ENCODE measurements around the gene TEF. TPM values are rescaled to one million over a fixed set of nuclear protein-coding genes. Genes with fewer than 3 reads are reported as not detected.

Gene TEF
- total RNA-seq, 1 experiment from 2014 or later = 19.4 TPM

DNA sequence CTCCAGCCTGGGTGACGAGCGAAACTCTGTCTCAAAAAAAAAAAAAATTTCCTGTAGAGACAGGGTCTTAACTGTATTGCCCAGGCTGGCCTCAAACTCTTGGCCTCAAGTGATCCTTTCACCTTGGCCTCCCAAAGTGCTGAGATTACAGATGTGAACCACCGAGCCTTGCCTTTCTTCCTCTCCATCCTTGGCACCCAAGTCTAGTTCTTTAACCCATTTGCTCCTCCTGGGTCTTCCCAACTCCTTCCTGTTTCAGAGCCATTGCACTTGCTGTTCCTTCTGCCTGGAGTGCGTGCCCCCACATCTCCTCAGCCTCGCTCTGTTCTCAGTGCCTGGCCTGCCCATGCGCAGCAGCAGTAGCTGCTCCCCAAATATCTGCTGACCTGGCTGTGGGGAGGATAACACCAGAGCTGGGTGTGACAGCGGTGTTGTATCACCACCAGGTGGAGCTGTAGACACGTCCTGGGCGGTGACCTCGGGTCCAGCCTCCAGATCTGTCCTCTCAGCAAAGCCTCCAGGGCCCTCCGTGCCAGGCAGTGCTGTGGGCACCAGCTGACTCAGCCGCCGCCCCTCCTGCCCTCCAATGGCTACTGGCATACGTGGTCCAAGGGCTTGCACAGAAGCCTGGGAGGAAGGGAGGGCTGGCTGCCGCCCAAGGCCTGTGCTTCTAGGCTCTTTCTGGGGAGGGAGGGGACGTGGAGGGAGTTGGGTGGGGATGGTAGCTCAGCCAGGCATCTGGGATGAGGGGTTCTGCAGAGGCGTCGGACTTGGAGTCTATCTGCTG is 22.0 kb downstream of the TEF start:
- H3F3A ChIP-seq (ENCODE audit: insufficient read depth, low read depth) = peaks cover 9% of the 10 kb centered on the region
- no peak overlapping the region for H2AFZ ChIP-seq
- H4K20me1 ChIP-seq (ENCODE audit: insufficient read depth) = no peaks in the 10 kb centered on the region
- intact Hi-C loops (cut with micrococcal nuclease; ENCODE audit: unreplicated experiment) = loop anchor here (1.0 to 10.0 kb wide), 2 partner anchors 114 to 191 kb away; no protein-coding TSS in a partner anchor
- ChIA-PET POLR2A (ENCODE audit: unreplicated experiment) (interaction anchor here (0.6 kb wide), 2 partner anchors 185 to 1640 kb away, joined by 3 read pairs; no protein-coding TSS in a partner anchor), CTCF (interaction anchor here (0.6 to 1.4 kb wide), 5 partner anchors 22 to 481 kb away, joined by 3 to 12 read pairs (median 4); partner anchors contain the start of genes ACO2, PHF5A and TEF)
- TF ChIP-seq EZH2 (IDR thresholded peaks at IDR 0.05; ENCODE audit: low read depth) = no peak
- TF ChIP-seq, protein P1, sequence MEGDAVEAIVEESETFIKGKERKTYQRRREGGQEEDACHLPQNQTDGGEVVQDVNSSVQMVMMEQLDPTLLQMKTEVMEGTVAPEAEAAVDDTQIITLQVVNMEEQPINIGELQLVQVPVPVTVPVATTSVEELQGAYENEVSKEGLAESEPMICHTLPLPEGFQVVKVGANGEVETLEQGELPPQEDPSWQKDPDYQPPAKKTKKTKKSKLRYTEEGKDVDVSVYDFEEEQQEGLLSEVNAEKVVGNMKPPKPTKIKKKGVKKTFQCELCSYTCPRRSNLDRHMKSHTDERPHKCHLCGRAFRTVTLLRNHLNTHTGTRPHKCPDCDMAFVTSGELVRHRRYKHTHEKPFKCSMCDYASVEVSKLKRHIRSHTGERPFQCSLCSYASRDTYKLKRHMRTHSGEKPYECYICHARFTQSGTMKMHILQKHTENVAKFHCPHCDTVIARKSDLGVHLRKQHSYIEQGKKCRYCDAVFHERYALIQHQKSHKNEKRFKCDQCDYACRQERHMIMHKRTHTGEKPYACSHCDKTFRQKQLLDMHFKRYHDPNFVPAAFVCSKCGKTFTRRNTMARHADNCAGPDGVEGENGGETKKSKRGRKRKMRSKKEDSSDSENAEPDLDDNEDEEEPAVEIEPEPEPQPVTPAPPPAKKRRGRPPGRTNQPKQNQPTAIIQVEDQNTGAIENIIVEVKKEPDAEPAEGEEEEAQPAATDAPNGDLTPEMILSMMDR (conservative IDR thresholded peaks at IDR 0.05) = peak; percentile 97
- no peaks in the 10 kb centered on the region for H3K36me3 ChIP-seq (ENCODE audit: low read depth)
- H3K27me3 ChIP-seq (ENCODE audit: insufficient read depth, low read depth) = no peaks in the 10 kb centered on the region
- no TSS peak for BruUV-seq (replicated peaks)
- peak overlapping the region; percentile 47; the same call in 1 of the 2 replicates for H3K4me2 ChIP-seq
- no peaks in the 10 kb centered on the region for H3K9me3 ChIP-seq (ENCODE audit: insufficient read depth, low read depth)
- peaks cover 13% of the 10 kb centered on the region for H3K4me1 ChIP-seq (replicated peaks; ENCODE audit: insufficient read depth)
- no peaks in the 10 kb centered on the region for H3K9me2 ChIP-seq (ENCODE audit: insufficient read depth)
- H3K79me2 ChIP-seq (ENCODE audit: low read depth) = no peaks in the 10 kb centered on the region
- no peak overlapping the region for H3K27ac ChIP-seq
- DNase-seq = peak; percentile 82 to 83
- no peak overlapping the region for H3K4me3 ChIP-seq

DNA sequence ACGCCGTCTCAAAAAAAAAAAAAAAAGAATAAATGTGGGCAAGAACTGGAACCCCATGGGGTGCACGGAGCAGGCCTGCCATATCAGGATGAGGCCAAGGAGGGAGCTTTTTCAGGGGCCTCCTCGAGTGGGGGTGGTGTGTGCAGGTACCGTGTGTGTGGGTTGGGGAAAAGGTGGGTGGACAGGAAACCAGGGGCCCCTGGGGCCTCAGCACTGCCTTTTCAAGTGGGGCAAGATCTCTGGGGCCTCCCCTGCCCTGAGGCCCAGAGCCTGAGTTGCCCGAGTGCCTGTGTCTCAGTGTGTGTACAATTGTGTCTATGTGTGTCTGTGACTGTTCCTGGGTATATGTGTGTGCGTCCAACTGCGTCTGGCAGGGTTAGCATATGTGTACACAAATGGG is 23.8 kb downstream of the TEF start:
- no TSS peak for BruUV-seq (replicated peaks)
- Histone ChIP-seq H4K20me1 (ENCODE audit: insufficient read depth) (no peaks in the 10 kb centered on the region), H3K36me3 (ENCODE audit: low read depth) (no peaks in the 10 kb centered on the region), H3K4me3 (no peak overlapping the region), H3K79me2 (ENCODE audit: low read depth) (no peaks in the 10 kb centered on the region), H3K27ac (no peak overlapping the region), H3K9me2 (ENCODE audit: insufficient read depth) (no peaks in the 10 kb centered on the region), H3K4me2 (no peak overlapping the region), H3K9me3 (ENCODE audit: insufficient read depth, low read depth) (no peaks in the 10 kb centered on the region), H2AFZ (no peak overlapping the region), H3F3A (ENCODE audit: insufficient read depth, low read depth) (peaks cover 9% of the 10 kb centered on the region), H3K4me1 (replicated peaks; ENCODE audit: insufficient read depth) (peaks cover 13% of the 10 kb centered on the region), H3K27me3 (ENCODE audit: insufficient read depth, low read depth) (no peaks in the 10 kb centered on the region)
- DNase-seq = no peak
- ChIA-PET POLR2A (ENCODE audit: unreplicated experiment) (no interaction called here), CTCF (interaction anchor here (0.7 kb wide), 1 partner anchor 639 kb away, joined by 4 read pairs; no protein-coding TSS in a partner anchor)
- TF ChIP-seq EZH2 (IDR thresholded peaks at IDR 0.05; ENCODE audit: low read depth) = no peak
- TF ChIP-seq, protein P1 (conservative IDR thresholded peaks at IDR 0.05) = no peak
- intact Hi-C loops (cut with micrococcal nuclease; ENCODE audit: unreplicated experiment) = loop anchor here (10.0 kb wide), 1 partner anchor 189 kb away; no protein-coding TSS in a partner anchor

DNA sequence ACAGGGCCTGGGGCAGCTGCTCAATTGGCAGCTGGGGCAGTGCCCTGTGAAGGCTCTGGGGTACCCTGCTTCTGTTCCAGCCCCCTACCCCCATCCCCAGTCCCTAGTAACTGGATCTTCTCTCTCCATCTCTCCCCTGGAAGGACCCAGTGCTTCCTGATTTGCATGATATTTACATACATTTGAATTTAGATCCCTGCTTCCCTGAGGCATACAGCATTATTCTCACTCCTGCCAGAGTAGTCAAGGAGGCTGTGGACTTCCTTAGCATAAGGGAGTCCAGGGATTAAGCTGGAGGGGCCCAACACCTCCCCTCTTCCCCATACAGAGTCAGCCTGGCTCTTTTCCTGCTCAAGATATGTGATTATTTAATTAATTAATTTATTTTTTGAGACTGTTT is 24.7 kb downstream of the TEF start:
- ChIA-PET POLR2A (ENCODE audit: unreplicated experiment) (interaction anchor here (0.7 kb wide), 1 partner anchor 63 kb away, joined by 11 read pairs; no protein-coding TSS in a partner anchor), CTCF (no interaction called here)
- Histone ChIP-seq H3K4me2 (no peak overlapping the region), H3K36me3 (ENCODE audit: low read depth) (no peaks in the 10 kb centered on the region), H3K4me3 (no peak overlapping the region), H4K20me1 (ENCODE audit: insufficient read depth) (no peaks in the 10 kb centered on the region), H3F3A (ENCODE audit: insufficient read depth, low read depth) (peaks cover 9% of the 10 kb centered on the region), H3K9me3 (ENCODE audit: insufficient read depth, low read depth) (no peaks in the 10 kb centered on the region), H3K4me1 (replicated peaks; ENCODE audit: insufficient read depth) (peaks cover 13% of the 10 kb centered on the region), H3K79me2 (ENCODE audit: low read depth) (peaks cover 5% of the 10 kb centered on the region; the same call in 1 of the 2 replicates), H3K9me2 (ENCODE audit: insufficient read depth) (no peaks in the 10 kb centered on the region), H3K27ac (no peak overlapping the region), H3K27me3 (ENCODE audit: insufficient read depth, low read depth) (no peaks in the 10 kb centered on the region), H2AFZ (no peak overlapping the region)
- intact Hi-C loops (cut with micrococcal nuclease; ENCODE audit: unreplicated experiment) = loop anchor here (10.0 kb wide), 1 partner anchor 188 kb away; no protein-coding TSS in a partner anchor
- TF ChIP-seq, protein P1 (conservative IDR thresholded peaks at IDR 0.05) = no peak
- TF ChIP-seq EZH2 (IDR thresholded peaks at IDR 0.05; ENCODE audit: low read depth) = no peak
- BruUV-seq (replicated peaks) = no TSS peak
- no peak for DNase-seq
